ENCODE measurements around the gene COBLL1. TPM values are rescaled to one million over a fixed set of nuclear protein-coding genes. Genes with fewer than 3 reads are reported as not detected.
A peak's percentile ranks its signal among the peaks of the same experiment; 100 is the strongest.

The COBLL1 gene
- total RNA-seq, 1 donor from 2014 or later: 95.3 TPM

GRCh38 chr2:164843346-164843911, 1.8 kb upstream of the COBLL1 start:
- Histone ChIP-seq H3K36me3 (no peaks in the 10 kb centered on the region), H3K4me3 (no peak overlapping the region), H3K27me3 (no peaks in the 10 kb centered on the region), H3K27ac (no peak overlapping the region), H3K9me3 (no peaks in the 10 kb centered on the region), H3K4me1 (peaks cover 6% of the 10 kb centered on the region)
- DNase-seq (no peak), ATAC-seq (no peak)
- TF ChIP-seq CTCF (IDR thresholded peaks at IDR 0.05): no peak
- intact Hi-C loops (cut with DNase I): no loop called here

GRCh38 chr2:164842624-164842966, 972 bp upstream of the COBLL1 start:
- TF ChIP-seq CTCF (IDR thresholded peaks at IDR 0.05): no peak
- peaks cover 6% of the 10 kb centered on the region for H3K4me1 ChIP-seq
- peak overlapping the region; percentile 80 for H3K4me3 ChIP-seq
- intact Hi-C loops (cut with DNase I): no loop called here
- no peaks in the 10 kb centered on the region for H3K27me3 ChIP-seq
- ATAC-seq: no peak
- no peak for DNase-seq
- no peaks in the 10 kb centered on the region for H3K9me3 ChIP-seq
- H3K36me3 ChIP-seq: no peaks in the 10 kb centered on the region
- H3K27ac ChIP-seq: peak overlapping the region; percentile 93

DNA sequence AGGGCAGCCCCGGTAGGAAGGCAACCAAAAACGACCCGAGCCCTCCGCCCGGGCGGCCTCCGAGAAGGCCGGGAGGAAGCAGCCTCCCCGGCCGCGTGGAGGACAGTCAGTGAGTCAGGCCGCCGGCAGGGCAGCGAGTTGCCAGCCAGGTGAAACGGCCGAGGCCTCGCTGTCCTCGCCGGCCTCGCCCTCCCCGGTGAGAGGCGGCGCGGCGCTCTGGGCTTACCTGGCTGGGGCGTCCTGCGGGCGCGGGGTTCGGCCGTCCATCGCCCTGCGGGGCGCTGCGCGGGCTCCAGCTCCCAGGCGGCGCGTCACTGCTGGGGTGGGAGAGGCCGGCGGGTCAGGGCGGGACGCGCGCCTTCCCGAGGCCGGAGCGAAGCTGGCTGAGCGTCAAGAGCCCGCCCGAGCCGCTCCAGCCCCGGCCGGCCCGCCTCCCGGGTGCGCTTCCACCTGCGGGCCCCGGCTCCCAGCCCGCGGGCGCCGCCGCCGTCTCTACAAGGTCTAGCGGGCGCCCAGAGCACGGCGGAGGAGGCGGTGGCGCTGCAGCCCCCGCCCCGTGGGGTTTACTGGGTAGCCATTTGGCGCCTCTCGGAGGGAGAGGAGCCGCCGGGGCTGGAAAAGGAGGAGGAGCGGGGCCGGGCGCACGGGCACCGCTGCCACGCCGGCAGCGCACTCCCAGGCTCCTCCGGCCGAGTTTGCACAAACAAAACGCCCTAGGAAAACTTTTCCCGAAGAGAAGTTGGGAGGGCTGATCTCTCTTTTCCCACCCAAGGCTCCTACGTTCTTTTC, 499 bp downstream of the COBLL1 start:
- Histone ChIP-seq H3K27me3 (no peaks in the 10 kb centered on the region), H3K4me1 (peaks cover 12% of the 10 kb centered on the region), H3K36me3 (no peaks in the 10 kb centered on the region), H3K9me3 (no peaks in the 10 kb centered on the region), H3K4me3 (peak overlapping the region; percentile 80), H3K27ac (peak overlapping the region; percentile 93)
- peak; percentile 85 for ATAC-seq
- DNase-seq: peak; percentile 90
- peak; percentile 35 for TF ChIP-seq CTCF (IDR thresholded peaks at IDR 0.05)
- intact Hi-C loops (cut with DNase I): no loop called here

- Histone ChIP-seq H3K4me3 (peak overlapping the region; percentile 80), H3K4me1 (peaks cover 19% of the 10 kb centered on the region), H3K36me3 (no peaks in the 10 kb centered on the region), H3K9me3 (no peaks in the 10 kb centered on the region), H3K27me3 (no peaks in the 10 kb centered on the region), H3K27ac (peak overlapping the region; percentile 93)
- ATAC-seq (peak; percentile 67), DNase-seq (peak; percentile 89)
- no peak for TF ChIP-seq CTCF (IDR thresholded peaks at IDR 0.05)
- intact Hi-C loops (cut with DNase I): no loop called here
Measured at GRCh38 chr2:164840458-164840929, 1.1 kb downstream of the COBLL1 start.

- no peaks in the 10 kb centered on the region for H3K36me3 ChIP-seq
- no peaks in the 10 kb centered on the region for H3K9me3 ChIP-seq
- no peak for ATAC-seq
- peaks cover 23% of the 10 kb centered on the region for H3K4me1 ChIP-seq
- peak overlapping the region; percentile 80 for H3K4me3 ChIP-seq
- H3K27me3 ChIP-seq: no peaks in the 10 kb centered on the region
- DNase-seq: no peak
- intact Hi-C loops (cut with DNase I): no loop called here
- no peak for TF ChIP-seq CTCF (IDR thresholded peaks at IDR 0.05)
- H3K27ac ChIP-seq: peak overlapping the region; percentile 93
Measured at GRCh38 chr2:164839914-164840457, 1.6 kb downstream of the COBLL1 start.

All from upper lobe of right lung (tissue), 1 donor.